Endothelial cell of umbilical vein (primary cell): ENCODE results near the gene PCDH15. TPM values are rescaled to one million over a fixed set of nuclear protein-coding genes. Genes with fewer than 3 reads are reported as not detected.

Experiments
- BruUV-seq: library from RNA; stranded (reverse); fragments of 400-500 nt; replicated peaks from 2 replicates; lab custom pipeline; 2021; lab: Mats Ljungman, UMichigan
- CTCF ChIA-PET: fragments of 300-600, 350-600 bp; sonication (Branson Sonifier 250); formaldehyde crosslinking; loops from one replicate; lab custom pipeline; 2021; ENCODE audit warnings: antibody characterized with exemption, inconsistent platforms; lab: Charles Lee
- POLR2A ChIA-PET: fragments of 300-600, 350-600 bp; sonication (Branson Sonifier 250); formaldehyde crosslinking; loops from one replicate; lab custom pipeline; 2021; ENCODE audit warnings: antibody characterized with exemption, inconsistent platforms; lab: Charles Lee
- DNase-seq: peaks from one replicate; pipeline ENCODE4 v3.0.0-alpha.2; 2011; ENCODE audit warnings: low read depth, low spot score
- FAIRE-seq: peaks from 2 replicates; lab custom pipeline; 2011; peaks lifted over from hg19 to GRCh38; lab: Jason Lieb, UNC
- H2AFZ ChIP-seq: 2 replicates; pipeline ENCODE4 v1.6.0; 2012; ENCODE audit warnings: low read depth, low read length, control low read depth, inconsistent platforms
- H3K27ac ChIP-seq: 2 replicates; pipeline ENCODE4 v1.5.1; 2011; ENCODE audit warnings: low read depth, mild to moderate bottlenecking, control low read depth, low read length, moderate library complexity; ENCODE audit not compliant: insufficient read depth
- H3K27me3 ChIP-seq, 2 experiments: 2 replicates each; pipeline versions ENCODE4 v1.6.0 to v1.6.1; 2011; ENCODE audit warnings: low read length in 2 of 2, mixed read lengths in 1 of 2; ENCODE audit not compliant: control insufficient read depth in 2 of 2, insufficient read depth in 2 of 2
- H3K36me3 ChIP-seq, 2 experiments: 2 replicates in 1 of 2; 3 replicates in 1 of 2; pipeline ENCODE4 v1.5.1; 2011; ENCODE audit warnings: low read length in 2 of 2, mild to moderate bottlenecking in 1 of 2, moderate library complexity in 1 of 2; ENCODE audit not compliant: control insufficient read depth in 2 of 2, insufficient read depth in 2 of 2; ENCODE audit errors: extremely low read depth in 1 of 2
- H3K4me1 ChIP-seq: 3 replicates; pipeline ENCODE4 v1.5.1; 2011; ENCODE audit warnings: mild to moderate bottlenecking, low read length; ENCODE audit not compliant: control insufficient read depth, insufficient read depth; ENCODE audit errors: extremely low read depth
- H3K4me2 ChIP-seq: 2 replicates; pipeline ENCODE4 v1.6.1; 2011; ENCODE audit warnings: low read length, control low read depth, mixed read lengths; ENCODE audit not compliant: insufficient read depth
- H3K4me3 ChIP-seq, 3 experiments: fragments of 200-600 bp in 1 of 3; sonication (generic), shearing (Covaris generic) in 1 of 3; replicated peaks in 1 of 3; 2 replicates each; pipeline ENCODE4 v1.5.1; 2011 to 2016; ENCODE audit warnings: control low read depth in 3 of 3, low read length in 3 of 3, mild to moderate bottlenecking in 2 of 3, inconsistent platforms in 1 of 3, low read depth in 1 of 3, moderate library complexity in 1 of 3; ENCODE audit not compliant: insufficient read depth in 1 of 3
- H3K79me2 ChIP-seq: 2 replicates; pipeline ENCODE4 v1.6.0; 2012; ENCODE audit warnings: low read length, inconsistent platforms; ENCODE audit not compliant: control insufficient read depth, insufficient read depth
- H3K9ac ChIP-seq: replicated peaks from 2 replicates; pipeline ENCODE3; 2011; ENCODE audit warnings: low read length, control low read depth; ENCODE audit not compliant: insufficient read depth; ENCODE audit errors: extremely low read depth
- H3K9me1 ChIP-seq: replicated peaks from 3 replicates; pipeline ENCODE4 v1.6.0; 2011; ENCODE audit warnings: mild to moderate bottlenecking, low read length; ENCODE audit not compliant: control insufficient read depth, insufficient read depth; ENCODE audit errors: extremely low read depth
- H3K9me3 ChIP-seq: replicated peaks from 2 replicates; pipeline ENCODE4 v1.5.1; 2012; ENCODE audit warnings: low read length, inconsistent platforms; ENCODE audit not compliant: control insufficient read depth, insufficient read depth
- H4K20me1 ChIP-seq: replicated peaks from 2 replicates; pipeline ENCODE3; 2011; ENCODE audit warnings: mild to moderate bottlenecking, low read length; ENCODE audit not compliant: control insufficient read depth, insufficient read depth; ENCODE audit errors: extremely low read depth
- CTCF ChIP-seq, 2 donors: IDR thresholded peaks; 1 replicate in 1 of 2; 2 replicates in 1 of 2; pipeline ENCODE4 v1.5.1; 2011; ENCODE audit warnings: low read length in 2 of 2, mild to moderate bottlenecking in 2 of 2, moderate library complexity in 2 of 2, control low read depth in 1 of 2, inconsistent platforms in 1 of 2, low read depth in 1 of 2; ENCODE audit not compliant: insufficient read depth in 1 of 2; ENCODE audit errors: extremely low read depth in 1 of 2
- EZH2 ChIP-seq: IDR thresholded peaks from 2 replicates; pipeline ENCODE4 v1.6.1; 2012; ENCODE audit warnings: borderline replicate concordance, low read depth, mild to moderate bottlenecking, moderate library complexity, low read length, inconsistent platforms; ENCODE audit not compliant: severe bottlenecking
- FOS ChIP-seq: IDR thresholded peaks from 2 replicates; pipeline ENCODE4 v1.6.1; 2011; ENCODE audit warnings: mild to moderate bottlenecking, low read length, moderate library complexity, borderline replicate concordance; ENCODE audit not compliant: insufficient read depth
- GATA2 ChIP-seq: IDR thresholded peaks from 2 replicates; pipeline ENCODE4 v1.7.0; 2011; ENCODE audit warnings: low read depth, mild to moderate bottlenecking, moderate library complexity, mixed read lengths, low read length; ENCODE audit not compliant: insufficient read length, insufficient read depth
- JUN ChIP-seq: IDR thresholded peaks from 2 replicates; pipeline ENCODE4 v1.6.1; 2011; ENCODE audit warnings: borderline replicate concordance, low read depth; ENCODE audit not compliant: insufficient read length, insufficient read depth
- MAX ChIP-seq: IDR thresholded peaks from 2 replicates; pipeline ENCODE4 v1.6.1; 2011; ENCODE audit not compliant: insufficient read depth, insufficient read length
- MYC ChIP-seq: IDR thresholded peaks from one replicate; pipeline ENCODE4 v1.6.1; 2011; ENCODE audit warnings: mild to moderate bottlenecking, low read depth, low read length
- POLR2A ChIP-seq: IDR thresholded peaks from 2 replicates; pipeline ENCODE4 v1.6.1; 2012; ENCODE audit warnings: low read depth, mild to moderate bottlenecking, control low read depth, low read length
- POLR2AphosphoS5 ChIP-seq: IDR thresholded peaks from 2 replicates; pipeline ENCODE4 v1.6.1; 2012; ENCODE audit warnings: low read depth, mild to moderate bottlenecking, control low read depth, low read length, moderate library complexity; ENCODE audit not compliant: insufficient read depth
- dilution Hi-C: fragments of 300-500 bp; cut with MboI; formaldehyde crosslinking; loops from one replicate; pipeline ENCODE4 v1.15.0; 2019; ENCODE audit warnings: low sequenced_read_pairs; ENCODE audit not compliant: extremely low pct_ligation_motif_present
- intact Hi-C: fragments of 100-400 bp; cut with micrococcal nuclease; formaldehyde crosslinking; loops from one replicate; pipeline ENCODE4 v1.10.0; 2022
- polyA plus RNA-seq, 4 experiments: library from polyadenylated mRNA; depleted of rRNA in 3 of 4; stranded (reverse) in 3 of 4; unstranded in 1 of 4; fragments of >200 nt; gene quantifications; 2 replicates each; pipeline versions ENCODE4 v1.2.1 to v1.2.3, GENCODE V29; 2011 to 2012; ENCODE audit warnings: missing spikeins in 1 of 4
- total RNA-seq: library from RNA; stranded (reverse); gene quantifications from 2 replicates; pipeline ENCODE4 v1.2.3, GENCODE V29; 2021

PCDH15 gene
- total and polyA plus RNA-seq, 2 donors (not counting 3 experiments of a cell fraction or from before 2014, with no cell fraction given), result 0.04 TPM; not detected in 1

- TF ChIP-seq MYC, result no peak
- TF ChIP-seq POLR2AphosphoS5, result no peak
- TF ChIP-seq JUN, result no peak
- TF ChIP-seq EZH2, result no peak
- no peak for TF ChIP-seq GATA2
- TF ChIP-seq CTCF (IDR thresholded peaks at IDR 0.05; ENCODE audit: extremely low read depth in 1 of 2, insufficient read depth in 1 of 2, low read depth in 1 of 2, low read length in 2 of 2), result no peak
- no peak for TF ChIP-seq MAX
- TF ChIP-seq FOS, result no peak
- no peak for TF ChIP-seq POLR2A
- Histone ChIP-seq H3K36me3 (no peaks in the 10 kb centered on the region), H2AFZ (no peak overlapping the region), H3K4me1 (no peaks in the 10 kb centered on the region), H4K20me1 (no peaks in the 10 kb centered on the region), H3K27ac (no peak overlapping the region), H3K4me3 (no peak overlapping the region), H3K79me2 (no peaks in the 10 kb centered on the region), H3K4me2 (no peak overlapping the region), H3K27me3 (no peaks in the 10 kb centered on the region), H3K9me3 (no peaks in the 10 kb centered on the region), H3K9ac (no peak overlapping the region), H3K9me1 (no peaks in the 10 kb centered on the region)
- intact Hi-C loops, result no loop called here
- POLR2A ChIA-PET, result no interaction called here
- no peak for FAIRE-seq
- no TSS peak for BruUV-seq
- dilution Hi-C loops, result no loop called here
- CTCF ChIA-PET, result no interaction called here
- no peak for DNase-seq
Observed at GRCh38 chr10:54363390-54363789, 437.6 kb downstream of the PCDH15 start.
